Motor neuron (in vitro differentiated cells): ENCODE measurements around the gene SNAPIN. TPM values are rescaled to one million over a fixed set of nuclear protein-coding genes. Genes with fewer than 3 reads are reported as not detected.

Experiments used
- ATAC-seq, 8 experiments: fragments of 200-7000 bp; cut with Tn5 transposase; replicated peaks in 6 of 8; 2 replicates each; pipeline ENCODE4 v1.8.0; 2021; ENCODE audit warnings: mild to moderate bottlenecking in 8 of 8, moderate library complexity in 8 of 8
- H3K27ac ChIP-seq, 2 donors: fragments of 250-450 bp; sonication (Bioruptor Pico); 2 replicates each; pipeline ENCODE4 v1.9.0; 2021; ENCODE audit warnings: antibody characterized with exemption in 2 of 2, mild to moderate bottlenecking in 2 of 2, moderate library complexity in 1 of 2
- H3K4me1 ChIP-seq, 2 donors: fragments of 250-450 bp; sonication (Bioruptor Pico); replicated peaks in 1 of 2; 2 replicates each; pipeline ENCODE4 v1.6.1; 2021; ENCODE audit warnings: antibody characterized with exemption in 2 of 2, mild to moderate bottlenecking in 2 of 2, moderate library complexity in 1 of 2
- H3K4me3 ChIP-seq, 5 donors: fragments of 250-450 bp; sonication (Bioruptor Pico); 2 replicates each; pipeline ENCODE4 v1.9.0; 2021; ENCODE audit warnings: antibody characterized with exemption in 5 of 5, mild to moderate bottlenecking in 5 of 5, moderate library complexity in 4 of 5
- WGBS, 10 experiments: fragments of 450-650 bp; shearing (Covaris generic); methylation state at CpG; one replicate each; pipeline ENCODE4 v1.0.0; 2022; 5-methylcytosine and 5-hydroxymethylcytosine counted together
- in situ Hi-C, 9 experiments: fragments of 400-800 bp; cut with MboI; loops; one replicate each; pipeline ENCODE4 v1.15.0; 2021; ENCODE audit warnings: low sequenced_read_pairs in 9 of 9, low pct_unique_long_range_greater_than_20kb in 2 of 9; ENCODE audit not compliant: unreplicated experiment in 9 of 9
- total RNA-seq, 8 experiments: library from RNA; unstranded; fragments of 300-600 nt; gene quantifications; 2 replicates each; pipeline versions ENCODE4 v1.2.3 to v1.2.4, GENCODE V29; 2022

Gene SNAPIN
- total RNA-seq, 8 experiments from 2014 or later = 36.1 to 93.5 (median 53.3) TPM

GRCh38 chr1:153628638-153629342, 29.7 kb upstream of the SNAPIN start:
- WGBS, 10 experiments = 100% methylated on average over 2 of the region's 6 CpGs; no CpG with 5 or more reads in 9 of the 10 experiments
- in situ Hi-C loops = loop anchor here in 3 of 9 experiments (25.0 kb wide), 1 partner anchor 116 kb away; no protein-coding TSS in a partner anchor
- no peak for ATAC-seq
- Histone ChIP-seq H3K4me1 (peaks cover 19 to 26% of the 10 kb centered on the region in 2 donors), H3K27ac (no peak overlapping the region), H3K4me3 (no peak overlapping the region)

- no peak overlapping the region for H3K27ac ChIP-seq
- peaks cover 19 to 26% of the 10 kb centered on the region in 2 donors for H3K4me1 ChIP-seq
- H3K4me3 ChIP-seq = no peak overlapping the region
- 71 to 100% (median 100%) methylated on average over 1 to 2 of the region's 5 CpGs; no CpG with 5 or more reads in 7 of the 10 experiments for WGBS, 10 experiments
- in situ Hi-C loops = loop anchor here in 3 of 9 experiments (25.0 kb wide), 1 partner anchor 117 kb away; no protein-coding TSS in a partner anchor
- ATAC-seq = no peak
Observed at GRCh38 chr1:153629343-153629665, 29.2 kb upstream of the SNAPIN start.

DNA sequence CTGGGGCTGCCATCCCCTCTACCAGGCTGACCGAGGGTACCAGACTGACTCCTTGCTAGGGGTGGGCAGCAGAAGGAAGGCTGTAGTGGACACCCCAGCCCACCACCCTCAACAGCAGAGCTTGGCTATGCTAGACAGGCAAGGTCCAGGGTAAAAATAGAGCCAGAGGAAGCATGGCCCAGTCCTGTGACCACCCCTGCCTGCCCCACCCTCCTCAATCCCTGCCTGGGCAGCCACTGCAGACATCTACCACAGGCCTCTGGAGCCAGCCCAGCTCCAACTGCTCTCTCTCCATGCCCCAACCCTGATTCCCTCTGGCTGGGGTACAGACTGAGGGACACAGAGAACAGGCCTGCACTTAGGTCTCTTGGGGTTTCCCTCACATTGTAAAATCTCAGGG, 28.5 kb upstream of the SNAPIN start:
- peak in 1 of 8 experiments; percentile 0 for ATAC-seq
- in situ Hi-C loops = loop anchor here in 3 of 9 experiments (25.0 kb wide), 1 partner anchor 118 kb away; no protein-coding TSS in a partner anchor
- no peak overlapping the region for H3K27ac ChIP-seq
- no peak overlapping the region for H3K4me3 ChIP-seq
- H3K4me1 ChIP-seq = peaks cover 20 to 27% of the 10 kb centered on the region in 2 donors
- 83 to 100% methylated on average over 1 of the region's 1 CpG; no CpG with 5 or more reads in 8 of the 10 experiments for WGBS, 10 experiments

- no peak overlapping the region for H3K4me3 ChIP-seq
- peaks cover 24 to 31% of the 10 kb centered on the region in 2 donors for H3K4me1 ChIP-seq
- ATAC-seq = no peak
- H3K27ac ChIP-seq = no peak overlapping the region
- in situ Hi-C loops = loop anchor here in 3 of 9 experiments (25.0 kb wide), 1 partner anchor 118 kb away; no protein-coding TSS in a partner anchor
- WGBS, 10 experiments = 72 to 100% (median 83%) methylated on average over 1 to 6 of the region's 7 CpGs; no CpG with 5 or more reads in 4 of the 10 experiments
Observed at GRCh38 chr1:153630384-153630783, 28.1 kb upstream of the SNAPIN start.

DNA sequence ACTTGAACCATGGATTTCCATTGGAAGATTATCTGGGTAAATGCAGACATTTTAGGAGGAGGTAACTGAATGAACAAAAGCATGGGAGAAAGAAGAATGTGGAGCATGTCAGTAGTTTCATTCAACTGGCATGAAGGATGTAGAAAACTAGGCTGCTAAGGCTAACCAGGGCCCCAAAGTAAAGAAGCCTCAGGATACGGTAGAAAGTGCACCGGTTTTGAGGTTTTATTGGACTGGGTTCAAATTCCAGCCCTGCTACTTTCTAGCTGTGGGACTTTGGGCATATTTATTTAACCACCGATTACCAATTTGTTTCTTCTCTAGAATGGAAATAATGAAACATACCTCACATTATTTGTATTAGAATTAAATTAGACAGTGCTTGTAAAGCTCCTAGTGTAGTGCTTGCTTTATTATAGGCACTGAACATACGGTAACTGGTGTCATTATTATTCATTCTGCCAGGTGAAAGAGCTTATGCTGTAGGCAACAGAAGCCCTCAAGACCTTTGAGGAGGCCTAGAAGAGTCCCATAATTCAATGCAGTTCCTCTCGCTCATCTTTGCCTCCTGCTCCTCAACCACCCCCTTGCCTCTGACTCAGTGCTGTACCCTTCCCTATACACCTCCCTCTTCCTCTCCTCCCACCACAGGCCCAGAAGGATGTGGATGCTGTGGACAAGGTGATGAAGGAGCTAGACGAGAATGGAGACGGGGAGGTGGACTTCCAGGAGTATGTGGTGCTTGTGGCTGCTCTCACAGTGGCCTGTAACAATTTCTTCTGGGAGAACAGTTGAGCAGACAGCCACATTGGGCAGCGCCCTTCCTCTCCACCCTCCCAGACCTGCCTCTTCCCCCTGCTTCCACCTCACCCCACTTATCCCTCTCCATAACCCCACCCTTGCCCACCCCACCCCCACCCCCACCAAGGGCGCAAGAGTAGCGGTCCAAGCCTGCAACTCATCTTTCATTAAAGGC, 27.2 kb upstream of the SNAPIN start:
- in situ Hi-C loops = loop anchor here in 3 of 9 experiments (25.0 kb wide), 1 partner anchor 119 kb away; no protein-coding TSS in a partner anchor
- H3K27ac ChIP-seq = no peak overlapping the region
- H3K4me1 ChIP-seq = peaks cover 28 to 33% of the 10 kb centered on the region in 2 donors
- no peak for ATAC-seq
- WGBS, 10 experiments = 40 to 88% (median 80%) methylated on average over 1 to 7 of the region's 10 CpGs
- H3K4me3 ChIP-seq = no peak overlapping the region

DNA sequence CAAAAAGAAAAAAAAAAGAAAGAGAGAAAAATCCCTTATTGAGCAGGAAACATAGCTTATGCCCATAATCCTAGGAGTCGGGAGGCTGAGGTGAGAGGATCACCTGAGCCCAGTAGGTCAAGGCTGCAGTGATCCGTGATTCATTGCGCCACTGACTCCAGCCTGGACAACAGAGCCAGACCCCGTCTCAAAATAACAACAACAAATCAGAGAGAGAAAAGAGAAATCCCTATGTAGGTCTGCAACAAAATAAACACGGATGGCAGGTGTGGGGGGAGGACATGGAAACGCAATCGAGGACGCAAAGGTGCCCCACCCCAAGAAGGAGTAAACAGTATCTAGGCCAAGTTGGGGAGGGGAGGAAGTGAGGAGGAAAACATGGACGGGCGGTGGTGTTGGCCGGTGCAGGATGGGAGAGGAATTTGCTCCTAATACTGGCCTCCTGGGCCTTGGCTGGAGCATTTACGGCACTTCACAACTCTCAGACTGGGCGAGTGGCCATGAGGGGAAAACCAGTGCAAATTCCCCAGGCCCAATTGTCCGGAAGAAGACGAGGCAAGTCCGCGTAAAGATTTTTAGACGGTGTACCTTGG, 25.2 kb upstream of the SNAPIN start:
- H3K4me1 ChIP-seq = peaks cover 12 to 15% of the 10 kb centered on the region in 2 donors
- in situ Hi-C loops = loop anchor here in 3 of 9 experiments (25.0 kb wide), 1 partner anchor 121 kb away; no protein-coding TSS in a partner anchor
- peak overlapping the region in 3 of 5 donors; percentile 99 to 100 (median 100) for H3K4me3 ChIP-seq
- ATAC-seq = peak in 2 of 8 experiments; percentile 0 to 15
- 54 to 100% (median 79%) methylated on average over 3 to 18 of the region's 18 CpGs for WGBS, 10 experiments
- H3K27ac ChIP-seq = no peak overlapping the region

GRCh38 chr1:153633754-153634665, 24.5 kb upstream of the SNAPIN start, which contains the start of gene CHTOP:
TSS of gene CHTOP (plus strand) at chr1:153634066. CDS start at chr1:153636589, 2,523 bp downstream.
- in situ Hi-C loops = loop anchor here in 3 of 9 experiments (25.0 kb wide), 1 partner anchor 122 kb away; no protein-coding TSS in a partner anchor

DNA sequence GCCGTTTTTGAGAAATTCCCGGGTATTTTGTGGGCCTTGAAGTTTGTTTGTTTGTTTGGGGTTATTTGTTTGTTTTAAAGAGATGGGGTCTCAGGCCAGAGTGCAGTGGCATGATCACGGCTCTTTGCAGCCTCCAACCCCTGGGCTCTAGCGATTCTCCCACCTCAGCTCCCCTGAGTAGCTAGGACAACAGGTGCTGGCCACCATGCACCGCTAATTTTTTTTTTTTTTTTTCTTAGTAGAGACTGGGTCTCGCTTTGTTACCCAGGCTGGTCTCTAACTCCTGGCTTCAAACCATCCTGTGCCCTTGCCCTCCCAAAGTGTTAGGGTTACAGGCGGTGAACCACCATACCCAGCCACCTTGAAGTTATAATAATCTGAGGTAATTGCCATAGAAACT, 22.6 kb upstream of the SNAPIN start:
- ATAC-seq = no peak
- 67 to 100% (median 91%) methylated on average over 1 to 7 of the region's 7 CpGs; no CpG with 5 or more reads in 2 of the 10 experiments for WGBS, 10 experiments
- in situ Hi-C loops = loop anchor here in 3 of 9 experiments (25.0 kb wide), 1 partner anchor 124 kb away; no protein-coding TSS in a partner anchor
- peaks cover 11 to 12% of the 10 kb centered on the region in 2 donors for H3K4me1 ChIP-seq
- H3K27ac ChIP-seq = no peak overlapping the region
- peak overlapping the region in 4 of 5 donors; percentile 84 to 100 (median 100) for H3K4me3 ChIP-seq

More at GRCh38 chr1:153633754-153634665, 24.5 kb upstream of the SNAPIN start, which contains the start of gene CHTOP:
- Histone ChIP-seq H3K4me3 (peak within 1 kb of the TSS; percentile 84 to 100 (median 99)), H3K27ac (peak within 1 kb of the TSS; percentile 100), H3K4me1 (peaks cover 12 to 15% of the 10 kb centered on the region in 2 donors)
- WGBS, 10 experiments = 0 to 10% (median 3%) methylated on average over 4 to 22 of the region's 65 CpGs; no CpG with 5 or more reads in 3 of the 10 experiments
- peak; percentile 89 to 96 (median 94) for ATAC-seq

- WGBS, 10 experiments = 91 to 100% (median 96%) methylated on average over 6 to 9 of the region's 9 CpGs; no CpG with 5 or more reads in 2 of the 10 experiments
- H3K27ac ChIP-seq = no peak overlapping the region
- no peak for ATAC-seq
- peaks cover 11 to 12% of the 10 kb centered on the region in 2 donors for H3K4me1 ChIP-seq
- in situ Hi-C loops = loop anchor here in 3 of 9 experiments (25.0 kb wide), 1 partner anchor 124 kb away; no protein-coding TSS in a partner anchor
- no peak overlapping the region for H3K4me3 ChIP-seq
Observed at GRCh38 chr1:153636312-153636711, 22.2 kb upstream of the SNAPIN start.

GRCh38 chr1:153638261-153638660, 20.2 kb upstream of the SNAPIN start:
- no peak overlapping the region for H3K27ac ChIP-seq
- WGBS, 10 experiments = 13 to 89% (median 81%) methylated on average over 1 to 6 of the region's 6 CpGs; no CpG with 5 or more reads in 3 of the 10 experiments
- in situ Hi-C loops = loop anchor here in 3 of 9 experiments (25.0 kb wide), 1 partner anchor 126 kb away; no protein-coding TSS in a partner anchor
- H3K4me3 ChIP-seq = no peak overlapping the region
- H3K4me1 ChIP-seq = peaks cover 11 to 12% of the 10 kb centered on the region in 2 donors
- ATAC-seq = no peak

- ATAC-seq = peak in 3 of 8 experiments; percentile 14 to 61 (median 39)
- no peak overlapping the region for H3K4me3 ChIP-seq
- H3K27ac ChIP-seq = no peak overlapping the region
- peaks cover 11 to 12% of the 10 kb centered on the region in 2 donors for H3K4me1 ChIP-seq
- WGBS, 10 experiments = 14 to 100% (median 71%) methylated on average over 1 to 3 of the region's 3 CpGs; no CpG with 5 or more reads in 1 of the 10 experiments
- in situ Hi-C loops = loop anchor here in 3 of 9 experiments (25.0 kb wide), 1 partner anchor 127 kb away; no protein-coding TSS in a partner anchor
Observed at GRCh38 chr1:153639280-153639679, 19.2 kb upstream of the SNAPIN start.
